ENCODE data around the gene PAX2.

The PAX2 gene

GRCh38 chr10:100786591-100786990 is 41.2 kb downstream of the PAX2 start:
- H3K4me3 ChIP-seq (ENCODE audit: low read length): no peak overlapping the region
- no peaks in the 10 kb centered on the region for H3K4me1 ChIP-seq (ENCODE audit: control insufficient read depth, insufficient read depth, low read length)
- peaks cover 79% of the 10 kb centered on the region for H3K27me3 ChIP-seq (replicated peaks; ENCODE audit: control insufficient read depth, insufficient read depth, low read length)

DNA sequence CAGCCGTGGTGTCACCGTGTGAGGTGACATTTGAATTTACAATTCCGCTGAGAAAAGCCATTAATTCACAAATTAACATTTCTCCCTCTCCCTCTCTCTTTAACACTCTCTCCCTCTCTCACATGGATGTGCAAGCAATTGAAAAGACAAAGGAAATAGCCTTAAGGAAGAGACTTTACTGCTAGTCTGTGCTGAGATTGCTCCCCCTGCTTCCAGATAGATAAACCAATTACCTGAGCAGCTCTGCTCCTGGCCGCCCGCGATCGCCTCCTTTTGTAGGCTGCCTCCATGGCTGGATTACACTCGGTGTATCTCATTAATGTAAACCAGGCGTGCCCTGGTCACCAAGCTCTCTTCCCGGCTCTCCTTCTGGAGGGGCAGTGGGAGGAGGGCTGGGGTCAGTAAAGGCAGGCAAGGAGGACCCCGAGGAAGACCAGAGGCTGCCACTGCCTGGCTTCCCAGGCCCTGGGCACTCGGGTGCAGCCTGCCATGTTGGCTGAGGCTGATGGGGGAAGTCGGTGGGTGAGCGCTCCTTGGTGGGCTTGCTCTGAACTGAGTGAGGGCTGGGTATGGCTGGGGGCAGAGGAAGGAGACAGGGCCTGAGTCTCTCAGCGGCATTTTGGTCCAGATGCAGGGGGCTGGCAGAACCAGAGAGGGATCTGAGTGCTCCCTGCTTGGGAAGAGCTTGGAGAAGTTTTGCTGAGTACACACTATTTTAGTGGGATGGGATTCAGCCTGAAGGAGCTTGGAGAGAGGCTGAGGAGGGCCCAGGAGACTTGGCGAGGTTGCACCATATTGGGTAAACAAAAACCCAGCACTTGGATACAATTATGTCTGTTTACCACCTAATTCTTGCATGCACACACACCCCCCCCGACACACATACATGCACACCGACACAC is 42.9 kb downstream of the PAX2 start:
- peaks cover 72% of the 10 kb centered on the region for H3K27me3 ChIP-seq (replicated peaks; ENCODE audit: control insufficient read depth, insufficient read depth, low read length)

More at GRCh38 chr10:100786591-100786990, 41.2 kb downstream of the PAX2 start:
- no peak for DNase-seq (ENCODE audit: low read depth)
- Histone ChIP-seq H3K36me3 (ENCODE audit: control insufficient read depth, insufficient read depth, low read length, severe bottlenecking) (no peaks in the 10 kb centered on the region), H3K9me3 (ENCODE audit: control insufficient read depth, low read length) (no peaks in the 10 kb centered on the region), H3K9ac (ENCODE audit: low read length) (no peak overlapping the region)

GRCh38 chr10:100790761-100791208 is 45.4 kb downstream of the PAX2 start:
- no peak overlapping the region for H3K4me3 ChIP-seq (ENCODE audit: low read length)
- peaks cover 77% of the 10 kb centered on the region for H3K27me3 ChIP-seq (replicated peaks; ENCODE audit: control insufficient read depth, insufficient read depth, low read length)
- no peak for DNase-seq (ENCODE audit: low read depth)
- H3K36me3 ChIP-seq (ENCODE audit: control insufficient read depth, insufficient read depth, low read length, severe bottlenecking): no peaks in the 10 kb centered on the region
- H3K9me3 ChIP-seq (ENCODE audit: control insufficient read depth, low read length): no peaks in the 10 kb centered on the region
- no peak overlapping the region for H3K9ac ChIP-seq (ENCODE audit: low read length)
- H3K4me1 ChIP-seq (ENCODE audit: control insufficient read depth, insufficient read depth, low read length): no peaks in the 10 kb centered on the region

More for the DNA sequence above, 42.9 kb downstream of the PAX2 start:
- Histone ChIP-seq H3K9me3 (ENCODE audit: control insufficient read depth, low read length) (no peaks in the 10 kb centered on the region), H3K9ac (ENCODE audit: low read length) (no peak overlapping the region), H3K4me3 (ENCODE audit: low read length) (no peak overlapping the region), H3K36me3 (ENCODE audit: control insufficient read depth, insufficient read depth, low read length, severe bottlenecking) (no peaks in the 10 kb centered on the region), H3K4me1 (ENCODE audit: control insufficient read depth, insufficient read depth, low read length) (no peaks in the 10 kb centered on the region)
- no peak for DNase-seq (ENCODE audit: low read depth)

DNA sequence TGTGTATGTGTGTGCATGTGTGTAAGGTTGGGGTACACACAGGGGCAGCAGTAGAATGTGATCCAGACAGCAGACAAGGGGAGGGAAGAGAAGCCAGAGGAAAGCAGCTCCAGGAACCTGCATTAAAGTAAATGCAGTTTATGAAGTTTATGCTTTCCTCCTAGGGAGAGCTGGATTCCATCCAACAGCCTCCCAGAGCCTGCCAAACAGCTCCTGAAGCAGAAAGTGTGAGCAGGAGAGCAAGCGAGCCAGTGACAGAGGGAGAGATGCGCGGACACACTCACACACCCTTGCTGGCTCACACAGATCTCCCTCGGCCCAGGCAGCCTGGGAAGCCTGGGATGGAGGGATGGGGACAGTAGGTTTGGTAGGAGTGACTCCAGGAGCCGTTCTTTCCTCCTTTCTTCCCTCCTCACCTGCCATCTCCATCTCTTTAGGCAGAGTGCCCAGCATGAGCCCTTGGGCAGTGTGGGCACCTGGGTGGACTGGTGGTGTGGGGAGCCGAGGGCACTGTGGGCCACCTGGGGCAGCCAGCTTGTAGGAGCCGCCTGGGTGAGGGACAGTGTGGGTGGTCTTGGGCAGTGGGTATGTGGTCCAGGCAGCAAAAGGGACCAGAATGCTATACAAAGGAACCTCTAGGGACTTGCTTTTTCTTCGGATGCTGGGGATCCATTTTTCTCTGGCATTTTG is 46.1 kb downstream of the PAX2 start:
- Histone ChIP-seq H3K4me3 (ENCODE audit: low read length) (no peak overlapping the region), H3K36me3 (ENCODE audit: control insufficient read depth, insufficient read depth, low read length, severe bottlenecking) (no peaks in the 10 kb centered on the region), H3K9ac (ENCODE audit: low read length) (no peak overlapping the region), H3K9me3 (ENCODE audit: control insufficient read depth, low read length) (no peaks in the 10 kb centered on the region), H3K27me3 (replicated peaks; ENCODE audit: control insufficient read depth, insufficient read depth, low read length) (peaks cover 76% of the 10 kb centered on the region), H3K4me1 (ENCODE audit: control insufficient read depth, insufficient read depth, low read length) (no peaks in the 10 kb centered on the region)
- no peak for DNase-seq (ENCODE audit: low read depth)

- H3K4me1 ChIP-seq (ENCODE audit: control insufficient read depth, insufficient read depth, low read length): no peaks in the 10 kb centered on the region
- no peak overlapping the region for H3K4me3 ChIP-seq (ENCODE audit: low read length)
- H3K9me3 ChIP-seq (ENCODE audit: control insufficient read depth, low read length): no peaks in the 10 kb centered on the region
- H3K9ac ChIP-seq (ENCODE audit: low read length): no peak overlapping the region
- DNase-seq (ENCODE audit: low read depth): no peak
- no peaks in the 10 kb centered on the region for H3K36me3 ChIP-seq (ENCODE audit: control insufficient read depth, insufficient read depth, low read length, severe bottlenecking)
- peaks cover 72% of the 10 kb centered on the region for H3K27me3 ChIP-seq (replicated peaks; ENCODE audit: control insufficient read depth, insufficient read depth, low read length)
Observed at GRCh38 chr10:100792574-100792973, 47.2 kb downstream of the PAX2 start.

DNA sequence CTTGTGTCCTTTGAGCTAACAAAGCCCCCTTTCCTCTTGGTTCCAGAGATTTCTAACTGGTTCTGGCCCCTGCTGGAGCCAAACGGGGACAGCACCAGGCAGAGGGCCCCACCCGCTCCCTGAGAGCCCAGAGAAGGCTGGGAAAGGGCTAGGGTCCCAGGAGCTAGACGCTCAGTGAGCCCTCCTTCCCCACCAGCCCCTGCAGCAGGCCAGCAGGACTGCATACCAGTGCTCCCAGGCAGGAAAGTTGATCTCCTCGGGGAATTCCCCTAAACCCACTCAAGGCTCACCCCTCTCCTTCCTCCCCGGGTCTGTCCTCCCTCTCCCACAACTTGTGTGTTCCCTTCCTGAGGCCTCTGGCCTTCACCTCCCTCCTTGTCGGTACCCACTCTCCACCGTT is 47.7 kb downstream of the PAX2 start:
- H3K27me3 ChIP-seq (replicated peaks; ENCODE audit: control insufficient read depth, insufficient read depth, low read length): peaks cover 67% of the 10 kb centered on the region

GRCh38 chr10:100799881-100800280 is 54.5 kb downstream of the PAX2 start:
- Histone ChIP-seq H3K4me3 (ENCODE audit: low read length) (no peak overlapping the region), H3K27me3 (replicated peaks; ENCODE audit: control insufficient read depth, insufficient read depth, low read length) (peaks cover 68% of the 10 kb centered on the region), H3K9me3 (ENCODE audit: control insufficient read depth, low read length) (no peaks in the 10 kb centered on the region), H3K36me3 (ENCODE audit: control insufficient read depth, insufficient read depth, low read length, severe bottlenecking) (no peaks in the 10 kb centered on the region), H3K4me1 (ENCODE audit: control insufficient read depth, insufficient read depth, low read length) (no peaks in the 10 kb centered on the region), H3K9ac (ENCODE audit: low read length) (no peak overlapping the region)
- no peak for DNase-seq (ENCODE audit: low read depth)

More for the DNA sequence above, 47.7 kb downstream of the PAX2 start:
- Histone ChIP-seq H3K4me3 (ENCODE audit: low read length) (no peak overlapping the region), H3K9ac (ENCODE audit: low read length) (no peak overlapping the region), H3K36me3 (ENCODE audit: control insufficient read depth, insufficient read depth, low read length, severe bottlenecking) (no peaks in the 10 kb centered on the region), H3K4me1 (ENCODE audit: control insufficient read depth, insufficient read depth, low read length) (no peaks in the 10 kb centered on the region), H3K9me3 (ENCODE audit: control insufficient read depth, low read length) (no peaks in the 10 kb centered on the region)
- DNase-seq (ENCODE audit: low read depth): no peak

DNA sequence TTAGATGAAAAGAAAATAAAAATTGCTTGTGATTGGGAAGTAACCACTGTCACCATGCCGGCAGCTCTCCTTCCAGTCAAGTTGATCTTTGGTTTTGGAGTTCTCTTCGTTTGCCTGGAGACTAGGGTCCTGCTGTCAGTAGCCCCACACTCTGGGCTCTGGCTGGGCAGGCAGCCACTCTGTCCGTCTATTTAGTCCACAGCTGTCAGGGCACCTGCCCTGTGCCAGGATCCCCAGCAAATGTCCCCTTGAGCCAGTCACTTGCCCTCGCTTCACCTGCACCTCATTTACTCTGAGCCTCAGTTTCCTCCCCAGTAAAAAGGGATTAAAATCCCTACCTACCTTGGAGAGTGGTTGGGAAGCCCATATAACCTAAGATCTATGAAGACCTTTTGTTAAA is 55.5 kb downstream of the PAX2 start:
- Histone ChIP-seq H3K9me3 (ENCODE audit: control insufficient read depth, low read length) (no peaks in the 10 kb centered on the region), H3K27me3 (replicated peaks; ENCODE audit: control insufficient read depth, insufficient read depth, low read length) (peaks cover 71% of the 10 kb centered on the region), H3K4me3 (ENCODE audit: low read length) (no peak overlapping the region), H3K36me3 (ENCODE audit: control insufficient read depth, insufficient read depth, low read length, severe bottlenecking) (no peaks in the 10 kb centered on the region), H3K9ac (ENCODE audit: low read length) (no peak overlapping the region), H3K4me1 (ENCODE audit: control insufficient read depth, insufficient read depth, low read length) (no peaks in the 10 kb centered on the region)
- DNase-seq (ENCODE audit: low read depth): no peak

DNA sequence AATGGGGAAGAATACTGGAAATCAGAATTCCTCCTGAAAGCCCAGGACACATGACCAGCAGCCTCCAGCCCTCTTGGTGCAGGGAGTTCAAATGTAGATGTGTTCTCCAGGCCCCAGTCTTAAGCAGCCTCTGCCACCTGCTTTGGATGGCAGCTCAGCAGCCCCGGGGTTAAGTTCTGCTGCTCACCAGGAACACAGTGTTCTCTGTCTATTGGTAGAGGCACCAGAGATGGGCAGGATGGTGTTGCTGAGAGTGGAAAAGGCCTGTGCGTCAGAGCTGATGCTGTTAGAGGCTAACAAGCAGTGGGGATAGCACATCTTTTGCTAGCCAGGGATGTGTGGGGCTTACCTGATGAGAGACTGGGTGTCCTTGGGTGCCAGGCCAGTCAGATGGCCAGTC is 56.8 kb downstream of the PAX2 start:
- Histone ChIP-seq H3K9me3 (ENCODE audit: control insufficient read depth, low read length) (no peaks in the 10 kb centered on the region), H3K27me3 (replicated peaks; ENCODE audit: control insufficient read depth, insufficient read depth, low read length) (peaks cover 76% of the 10 kb centered on the region), H3K4me3 (ENCODE audit: low read length) (no peak overlapping the region), H3K9ac (ENCODE audit: low read length) (no peak overlapping the region), H3K36me3 (ENCODE audit: control insufficient read depth, insufficient read depth, low read length, severe bottlenecking) (no peaks in the 10 kb centered on the region), H3K4me1 (ENCODE audit: control insufficient read depth, insufficient read depth, low read length) (no peaks in the 10 kb centered on the region)
- no peak for DNase-seq (ENCODE audit: low read depth)

- H3K36me3 ChIP-seq (ENCODE audit: control insufficient read depth, insufficient read depth, low read length, severe bottlenecking): no peaks in the 10 kb centered on the region
- H3K4me1 ChIP-seq (ENCODE audit: control insufficient read depth, insufficient read depth, low read length): no peaks in the 10 kb centered on the region
- DNase-seq (ENCODE audit: low read depth): no peak
- peaks cover 80% of the 10 kb centered on the region for H3K27me3 ChIP-seq (replicated peaks; ENCODE audit: control insufficient read depth, insufficient read depth, low read length)
- no peaks in the 10 kb centered on the region for H3K9me3 ChIP-seq (ENCODE audit: control insufficient read depth, low read length)
- no peak overlapping the region for H3K4me3 ChIP-seq (ENCODE audit: low read length)
- H3K9ac ChIP-seq (ENCODE audit: low read length): no peak overlapping the region
Observed at GRCh38 chr10:100802607-100803006, 57.2 kb downstream of the PAX2 start.

- no peaks in the 10 kb centered on the region for H3K4me1 ChIP-seq (ENCODE audit: control insufficient read depth, insufficient read depth, low read length)
- H3K9ac ChIP-seq (ENCODE audit: low read length): no peak overlapping the region
- H3K4me3 ChIP-seq (ENCODE audit: low read length): no peak overlapping the region
- H3K9me3 ChIP-seq (ENCODE audit: control insufficient read depth, low read length): no peaks in the 10 kb centered on the region
- DNase-seq (ENCODE audit: low read depth): no peak
- H3K27me3 ChIP-seq (replicated peaks; ENCODE audit: control insufficient read depth, insufficient read depth, low read length): peaks cover 88% of the 10 kb centered on the region
- no peaks in the 10 kb centered on the region for H3K36me3 ChIP-seq (ENCODE audit: control insufficient read depth, insufficient read depth, low read length, severe bottlenecking)
Observed at GRCh38 chr10:100803492-100803891, 58.1 kb downstream of the PAX2 start.

Measured in adipocyte (in vitro differentiated cells).